SK-N-SH treated with all-trans-retinoic acid at 6 μM for 48 hours (cell line): ENCODE data around the gene OR3A1.

Experiments
- ATAC-seq: fragments of 200-7000 bp; cut with Tn5 transposase; 3 replicates; pipeline ENCODE4 v1.9.1; 2020; ENCODE audit warnings: mild to moderate bottlenecking, moderate library complexity
- ARNTL ChIP-seq: fragments of 450-650 bp; formaldehyde crosslinking; IDR thresholded peaks from 2 replicates; pipeline ENCODE4 v1.5.0; 2020; ENCODE audit warnings: low read depth, mild to moderate bottlenecking, moderate library complexity, borderline replicate concordance
- BACH2 ChIP-seq: fragments of 250-450 bp; sonication (Bioruptor Pico); IDR thresholded peaks from 2 replicates; pipeline ENCODE4 v1.9.0; 2021; ENCODE audit warnings: mild to moderate bottlenecking, borderline replicate concordance
- CSDC2 ChIP-seq: fragments of 250-450 bp; sonication (Bioruptor Pico); IDR thresholded peaks from 2 replicates; pipeline ENCODE4 v1.5.0; 2020; ENCODE audit warnings: mild to moderate bottlenecking, moderate library complexity
- GLIS3 ChIP-seq: fragments of 250-450 bp; sonication (Bioruptor Pico); IDR thresholded peaks from 2 replicates; pipeline ENCODE4 v1.5.0; 2020; ENCODE audit warnings: mild to moderate bottlenecking, moderate library complexity
- ISL1 ChIP-seq: fragments of 250-450 bp; sonication (Bioruptor Pico); IDR thresholded peaks from 2 replicates; pipeline ENCODE4 v2.1.2; 2022; ENCODE audit warnings: mild to moderate bottlenecking, moderate library complexity
- OSR1 ChIP-seq: fragments of 250-450 bp; sonication (Bioruptor Pico); IDR thresholded peaks from 2 replicates; pipeline ENCODE4 v1.8.0; 2022; ENCODE audit warnings: moderate library complexity, mild to moderate bottlenecking, inconsistent platforms
- PPARA ChIP-seq: fragments of 250-450 bp; sonication (Bioruptor Pico); IDR thresholded peaks from 2 replicates; pipeline ENCODE4 v1.5.0; 2020; ENCODE audit warnings: mild to moderate bottlenecking, borderline replicate concordance
- RARB ChIP-seq: fragments of 250-450 bp; sonication (Bioruptor Pico); IDR thresholded peaks from 2 replicates; pipeline ENCODE4 v1.8.0; 2021; ENCODE audit warnings: mild to moderate bottlenecking, moderate library complexity
- SNAI2 ChIP-seq: fragments of 250-450 bp; sonication (Bioruptor Pico); IDR thresholded peaks from 2 replicates; pipeline ENCODE4 v1.5.0; 2020; ENCODE audit warnings: mild to moderate bottlenecking, moderate library complexity
- TCF4 ChIP-seq: fragments of 250-450 bp; sonication (Bioruptor Pico); IDR thresholded peaks from 2 replicates; pipeline ENCODE4 v1.8.0; 2021; ENCODE audit warnings: mild to moderate bottlenecking, moderate library complexity, borderline replicate concordance
- TOX ChIP-seq: fragments of 250-450 bp; sonication (Bioruptor Pico); IDR thresholded peaks from 2 replicates; pipeline ENCODE4 v1.8.0; 2021; ENCODE audit warnings: mild to moderate bottlenecking, moderate library complexity, borderline replicate concordance
- ZC3H10 ChIP-seq: fragments of 250-450 bp; sonication (Bioruptor Pico); IDR thresholded peaks from 2 replicates; pipeline ENCODE4 v1.5.1; 2021; ENCODE audit warnings: mild to moderate bottlenecking, moderate library complexity
- ZFP3 ChIP-seq: fragments of 250-450 bp; sonication (Bioruptor Pico); IDR thresholded peaks from 2 replicates; pipeline ENCODE4 v1.5.0; 2020; ENCODE audit warnings: mild to moderate bottlenecking, moderate library complexity
- ZFP30 ChIP-seq: fragments of 450-650 bp; formaldehyde crosslinking; IDR thresholded peaks from 2 replicates; pipeline ENCODE4 v1.5.0; 2022; ENCODE audit warnings: mild to moderate bottlenecking, moderate library complexity
- ZNF565 ChIP-seq: fragments of 450-650 bp; formaldehyde crosslinking; conservative IDR thresholded peaks from 2 replicates; pipeline ENCODE4 v1.5.0; 2020; ENCODE audit warnings: low read depth, mild to moderate bottlenecking, moderate library complexity
- ZNF70 ChIP-seq: fragments of 450-650 bp; formaldehyde crosslinking; IDR thresholded peaks from 2 replicates; pipeline ENCODE4 v1.5.0; 2020; ENCODE audit warnings: mild to moderate bottlenecking, moderate library complexity
- ZNF8 ChIP-seq: fragments of 450-650 bp; formaldehyde crosslinking; IDR thresholded peaks from 2 replicates; pipeline ENCODE4 v1.5.0; 2020; ENCODE audit warnings: mild to moderate bottlenecking, moderate library complexity
- TF ChIP-seq, protein P1 (sequence below): fragments of 250-450 bp; sonication (Bioruptor Pico); IDR thresholded peaks from 2 replicates; pipeline ENCODE4 v1.5.1; 2020; ENCODE audit warnings: low read depth, mild to moderate bottlenecking, moderate library complexity
- TF ChIP-seq, protein P2 (sequence below): fragments of 250-450 bp; sonication (Bioruptor Pico); IDR thresholded peaks from 2 replicates; pipeline ENCODE4 v1.5.0; 2020; ENCODE audit warnings: mild to moderate bottlenecking, moderate library complexity
- TF ChIP-seq, protein P3 (sequence below): fragments of 250-450 bp; sonication (Bioruptor Pico); IDR thresholded peaks from 2 replicates; pipeline ENCODE4 v1.8.0; 2021; ENCODE audit warnings: low read depth, mild to moderate bottlenecking, moderate library complexity, borderline replicate concordance
- TF ChIP-seq, protein P4 (sequence below): fragments of 250-450 bp; sonication (Bioruptor Pico); IDR thresholded peaks from 2 replicates; pipeline ENCODE4 v1.5.1; 2021; ENCODE audit warnings: mild to moderate bottlenecking, moderate library complexity

OR3A1 gene

DNA sequence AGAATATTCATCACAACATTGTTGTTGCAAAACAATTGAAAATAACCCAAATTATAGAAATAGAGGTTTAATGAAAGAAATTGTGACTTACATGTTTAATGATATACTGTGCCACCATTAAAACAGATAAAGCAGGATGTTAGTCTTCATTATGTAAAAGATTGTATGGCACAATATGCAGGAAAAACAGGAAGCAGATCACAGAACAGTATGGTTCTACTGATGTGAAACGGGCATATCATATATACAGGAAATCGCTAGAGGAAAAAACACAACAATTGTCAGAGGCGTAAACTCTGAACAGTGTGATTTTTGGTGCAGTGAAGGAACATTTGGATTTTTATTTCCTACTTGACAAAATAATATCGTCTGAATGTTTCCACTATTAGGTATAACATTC lies 22.0 kb downstream of the OR3A1 start:
- ATAC-seq, result no peak
- TF ChIP-seq OSR1 (CRISPR knock-in tag) (no peak), ZC3H10 (CRISPR knock-in tag) (no peak), TCF4 (CRISPR knock-in tag) (no peak), ZFP3 (CRISPR knock-in tag) (no peak), CSDC2 (CRISPR knock-in tag) (no peak), ZFP30 (CRISPR knock-in tag) (no peak), ZNF565 (CRISPR knock-in tag) (no peak), SNAI2 (CRISPR knock-in tag) (no peak), RARB (CRISPR knock-in tag) (no peak), ARNTL (no peak), PPARA (CRISPR knock-in tag) (no peak), ZNF70 (CRISPR knock-in tag) (no peak), ISL1 (no peak), TOX (CRISPR knock-in tag) (no peak)
- TF ChIP-seq, protein P1, sequence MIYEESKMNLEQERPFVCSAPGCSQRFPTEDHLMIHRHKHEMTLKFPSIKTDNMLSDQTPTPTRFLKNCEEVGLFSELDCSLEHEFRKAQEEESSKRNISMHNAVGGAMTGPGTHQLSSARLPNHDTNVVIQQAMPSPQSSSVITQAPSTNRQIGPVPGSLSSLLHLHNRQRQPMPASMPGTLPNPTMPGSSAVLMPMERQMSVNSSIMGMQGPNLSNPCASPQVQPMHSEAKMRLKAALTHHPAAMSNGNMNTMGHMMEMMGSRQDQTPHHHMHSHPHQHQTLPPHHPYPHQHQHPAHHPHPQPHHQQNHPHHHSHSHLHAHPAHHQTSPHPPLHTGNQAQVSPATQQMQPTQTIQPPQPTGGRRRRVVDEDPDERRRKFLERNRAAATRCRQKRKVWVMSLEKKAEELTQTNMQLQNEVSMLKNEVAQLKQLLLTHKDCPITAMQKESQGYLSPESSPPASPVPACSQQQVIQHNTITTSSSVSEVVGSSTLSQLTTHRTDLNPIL (CRISPR knock-in tag), result no peak
- TF ChIP-seq, protein P2, sequence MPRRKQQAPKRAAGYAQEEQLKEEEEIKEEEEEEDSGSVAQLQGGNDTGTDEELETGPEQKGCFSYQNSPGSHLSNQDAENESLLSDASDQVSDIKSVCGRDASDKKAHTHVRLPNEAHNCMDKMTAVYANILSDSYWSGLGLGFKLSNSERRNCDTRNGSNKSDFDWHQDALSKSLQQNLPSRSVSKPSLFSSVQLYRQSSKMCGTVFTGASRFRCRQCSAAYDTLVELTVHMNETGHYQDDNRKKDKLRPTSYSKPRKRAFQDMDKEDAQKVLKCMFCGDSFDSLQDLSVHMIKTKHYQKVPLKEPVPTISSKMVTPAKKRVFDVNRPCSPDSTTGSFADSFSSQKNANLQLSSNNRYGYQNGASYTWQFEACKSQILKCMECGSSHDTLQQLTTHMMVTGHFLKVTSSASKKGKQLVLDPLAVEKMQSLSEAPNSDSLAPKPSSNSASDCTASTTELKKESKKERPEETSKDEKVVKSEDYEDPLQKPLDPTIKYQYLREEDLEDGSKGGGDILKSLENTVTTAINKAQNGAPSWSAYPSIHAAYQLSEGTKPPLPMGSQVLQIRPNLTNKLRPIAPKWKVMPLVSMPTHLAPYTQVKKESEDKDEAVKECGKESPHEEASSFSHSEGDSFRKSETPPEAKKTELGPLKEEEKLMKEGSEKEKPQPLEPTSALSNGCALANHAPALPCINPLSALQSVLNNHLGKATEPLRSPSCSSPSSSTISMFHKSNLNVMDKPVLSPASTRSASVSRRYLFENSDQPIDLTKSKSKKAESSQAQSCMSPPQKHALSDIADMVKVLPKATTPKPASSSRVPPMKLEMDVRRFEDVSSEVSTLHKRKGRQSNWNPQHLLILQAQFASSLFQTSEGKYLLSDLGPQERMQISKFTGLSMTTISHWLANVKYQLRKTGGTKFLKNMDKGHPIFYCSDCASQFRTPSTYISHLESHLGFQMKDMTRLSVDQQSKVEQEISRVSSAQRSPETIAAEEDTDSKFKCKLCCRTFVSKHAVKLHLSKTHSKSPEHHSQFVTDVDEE (CRISPR knock-in tag), result no peak
- TF ChIP-seq, protein P3, sequence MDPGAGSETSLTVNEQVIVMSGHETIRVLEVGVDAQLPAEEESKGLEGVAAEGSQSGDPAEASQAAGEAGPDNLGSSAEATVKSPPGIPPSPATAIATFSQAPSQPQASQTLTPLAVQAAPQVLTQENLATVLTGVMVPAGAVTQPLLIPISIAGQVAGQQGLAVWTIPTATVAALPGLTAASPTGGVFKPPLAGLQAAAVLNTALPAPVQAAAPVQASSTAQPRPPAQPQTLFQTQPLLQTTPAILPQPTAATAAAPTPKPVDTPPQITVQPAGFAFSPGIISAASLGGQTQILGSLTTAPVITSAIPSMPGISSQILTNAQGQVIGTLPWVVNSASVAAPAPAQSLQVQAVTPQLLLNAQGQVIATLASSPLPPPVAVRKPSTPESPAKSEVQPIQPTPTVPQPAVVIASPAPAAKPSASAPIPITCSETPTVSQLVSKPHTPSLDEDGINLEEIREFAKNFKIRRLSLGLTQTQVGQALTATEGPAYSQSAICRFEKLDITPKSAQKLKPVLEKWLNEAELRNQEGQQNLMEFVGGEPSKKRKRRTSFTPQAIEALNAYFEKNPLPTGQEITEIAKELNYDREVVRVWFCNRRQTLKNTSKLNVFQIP (CRISPR knock-in tag), result no peak
- TF ChIP-seq, all 23 proteins: peak for 0

DNA sequence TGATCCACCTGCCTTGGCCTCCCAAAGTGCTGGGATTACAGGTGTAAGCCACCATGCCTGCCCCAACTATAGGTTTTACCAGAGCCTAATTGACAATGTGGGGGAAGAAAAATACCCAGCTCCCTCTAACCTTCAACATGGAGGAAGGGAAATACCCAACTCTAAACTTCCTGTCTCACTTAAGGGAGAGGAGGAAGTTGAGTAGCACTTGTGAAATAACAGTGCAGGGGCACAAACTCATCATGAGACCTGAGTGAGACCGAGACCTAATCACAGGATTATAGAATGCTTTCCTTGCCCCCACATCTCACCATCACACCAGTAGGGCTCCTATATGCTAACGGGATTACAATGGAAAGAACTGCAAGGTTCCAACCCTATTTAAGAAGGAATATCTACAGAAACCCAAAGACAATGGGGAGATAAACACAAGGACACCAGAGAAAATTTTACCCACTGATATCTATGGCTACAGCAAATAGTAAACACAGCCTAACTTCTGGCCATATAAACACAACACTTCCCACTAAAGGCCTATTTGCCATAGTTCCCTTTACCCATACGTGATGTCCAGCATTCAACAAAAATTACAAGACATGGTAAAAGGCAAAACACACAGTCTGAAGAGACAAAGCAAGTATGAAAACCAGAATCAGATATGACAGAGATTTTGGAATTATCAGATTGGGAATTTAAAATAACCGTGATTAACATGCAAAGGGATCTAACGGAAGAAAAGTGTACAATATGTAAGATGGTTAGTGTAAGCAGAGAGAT lies 26.9 kb downstream of the OR3A1 start:
- ATAC-seq, result no peak
- TF ChIP-seq, protein P4, sequence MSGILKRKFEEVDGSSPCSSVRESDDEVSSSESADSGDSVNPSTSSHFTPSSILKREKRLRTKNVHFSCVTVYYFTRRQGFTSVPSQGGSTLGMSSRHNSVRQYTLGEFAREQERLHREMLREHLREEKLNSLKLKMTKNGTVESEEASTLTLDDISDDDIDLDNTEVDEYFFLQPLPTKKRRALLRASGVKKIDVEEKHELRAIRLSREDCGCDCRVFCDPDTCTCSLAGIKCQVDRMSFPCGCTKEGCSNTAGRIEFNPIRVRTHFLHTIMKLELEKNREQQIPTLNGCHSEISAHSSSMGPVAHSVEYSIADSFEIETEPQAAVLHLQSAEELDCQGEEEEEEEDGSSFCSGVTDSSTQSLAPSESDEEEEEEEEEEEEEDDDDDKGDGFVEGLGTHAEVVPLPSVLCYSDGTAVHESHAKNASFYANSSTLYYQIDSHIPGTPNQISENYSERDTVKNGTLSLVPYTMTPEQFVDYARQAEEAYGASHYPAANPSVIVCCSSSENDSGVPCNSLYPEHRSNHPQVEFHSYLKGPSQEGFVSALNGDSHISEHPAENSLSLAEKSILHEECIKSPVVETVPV, result no peak
- TF ChIP-seq ZC3H10 (CRISPR knock-in tag) (no peak), ARNTL (no peak), CSDC2 (CRISPR knock-in tag) (no peak), OSR1 (CRISPR knock-in tag) (no peak), TOX (CRISPR knock-in tag) (no peak), BACH2 (no peak), SNAI2 (CRISPR knock-in tag) (no peak), GLIS3 (CRISPR knock-in tag) (no peak)

DNA sequence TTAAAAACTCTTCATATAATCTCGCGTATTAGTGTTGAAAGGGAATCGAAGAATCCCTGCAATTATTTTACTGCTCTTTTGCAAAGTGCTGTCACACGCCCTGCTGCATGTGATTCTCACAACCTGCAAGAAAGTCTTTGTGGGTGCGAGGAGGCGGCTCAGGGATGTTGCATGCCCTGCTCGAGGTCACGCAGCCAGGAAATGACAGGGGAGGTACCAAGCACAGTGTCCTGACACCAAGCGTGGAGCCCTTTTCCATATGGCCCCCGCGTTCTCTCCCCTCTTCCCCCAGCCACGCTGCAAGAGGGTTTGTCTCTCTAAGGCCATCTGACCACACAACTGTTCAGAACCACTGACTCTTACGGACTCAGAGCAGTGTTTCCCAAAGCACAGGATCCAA lies 37.6 kb downstream of the OR3A1 start:
- TF ChIP-seq ZFP30 (CRISPR knock-in tag), result no peak
- TF ChIP-seq RARB (CRISPR knock-in tag), result no peak
- TF ChIP-seq ZNF8, result no peak
- TF ChIP-seq ZNF70 (CRISPR knock-in tag), result no peak
- TF ChIP-seq TOX (CRISPR knock-in tag), result no peak
- TF ChIP-seq PPARA (CRISPR knock-in tag), result no peak
- ATAC-seq, result no peak

DNA sequence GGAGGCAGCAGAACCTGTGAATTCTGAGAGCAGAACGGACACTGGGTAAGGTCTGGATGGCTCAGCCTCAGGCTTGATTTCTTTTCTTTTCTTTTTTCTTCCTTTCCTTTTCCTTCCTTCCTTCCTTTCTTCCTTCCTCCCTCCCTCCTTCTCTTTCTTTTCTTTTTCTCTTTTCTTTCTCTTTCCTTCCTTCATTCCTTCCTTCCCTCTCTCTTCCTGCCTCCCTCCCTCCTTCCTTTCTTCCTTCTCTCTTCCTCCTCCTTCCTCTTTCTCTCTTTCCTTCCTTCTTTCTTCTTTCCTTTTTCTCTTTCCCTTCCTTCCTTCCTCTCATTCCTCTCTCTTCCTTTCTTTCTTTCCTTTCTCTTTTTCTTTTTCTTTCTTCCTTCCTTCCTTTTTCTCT lies 38.0 kb downstream of the OR3A1 start:
- no peak for TF ChIP-seq BACH2
- no peak for TF ChIP-seq GLIS3 (CRISPR knock-in tag)
- no peak for TF ChIP-seq ZNF8
- TF ChIP-seq, protein P4, result no peak
- no peak for TF ChIP-seq ZNF565 (CRISPR knock-in tag)
- TF ChIP-seq OSR1 (CRISPR knock-in tag), result no peak
- TF ChIP-seq SNAI2 (CRISPR knock-in tag), result no peak

More for the DNA sequence above, 38.0 kb downstream of the OR3A1 start:
- ATAC-seq, result no peak
